ENCODE measurements around the gene POGK. TPM values are rescaled to one million over a fixed set of nuclear protein-coding genes. Genes with fewer than 3 reads are reported as not detected.

The POGK gene
- total and polyA plus RNA-seq, 9 of the 15 experiments (the other 6 are each of a cell fraction or from before 2014, with no cell fraction given): 6.1 to 44.5 (median 24.3) TPM

DNA sequence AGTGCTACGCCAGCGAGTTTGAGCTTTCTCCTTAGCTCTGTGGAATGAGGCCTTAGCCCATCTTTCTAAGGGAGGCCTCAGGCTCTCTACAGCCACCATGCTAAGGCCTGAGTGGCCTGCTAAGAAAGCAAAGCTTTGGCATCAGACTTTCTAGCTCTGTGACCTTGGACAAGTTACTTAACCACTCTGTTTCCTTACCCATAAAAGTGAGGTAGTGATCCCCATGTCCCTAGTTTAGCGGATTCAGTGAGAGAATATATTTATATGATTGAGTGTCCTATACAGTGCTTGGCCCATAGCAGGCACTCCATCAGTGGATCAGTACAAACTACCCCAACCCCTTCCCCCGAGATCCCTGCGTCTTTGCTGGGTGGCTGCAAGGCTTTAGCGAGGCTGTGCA is 4.0 kb downstream of the POGK start:
- intact Hi-C loops (cut with micrococcal nuclease): no loop called here
- no peak for FAIRE-seq
- POLR2A ChIA-PET: interaction anchor here (0.6 to 0.8 kb wide), 2 partner anchors 33 to 143 kb away, joined by 3 to 4 read pairs; partner anchors contain the start of gene TADA1

DNA sequence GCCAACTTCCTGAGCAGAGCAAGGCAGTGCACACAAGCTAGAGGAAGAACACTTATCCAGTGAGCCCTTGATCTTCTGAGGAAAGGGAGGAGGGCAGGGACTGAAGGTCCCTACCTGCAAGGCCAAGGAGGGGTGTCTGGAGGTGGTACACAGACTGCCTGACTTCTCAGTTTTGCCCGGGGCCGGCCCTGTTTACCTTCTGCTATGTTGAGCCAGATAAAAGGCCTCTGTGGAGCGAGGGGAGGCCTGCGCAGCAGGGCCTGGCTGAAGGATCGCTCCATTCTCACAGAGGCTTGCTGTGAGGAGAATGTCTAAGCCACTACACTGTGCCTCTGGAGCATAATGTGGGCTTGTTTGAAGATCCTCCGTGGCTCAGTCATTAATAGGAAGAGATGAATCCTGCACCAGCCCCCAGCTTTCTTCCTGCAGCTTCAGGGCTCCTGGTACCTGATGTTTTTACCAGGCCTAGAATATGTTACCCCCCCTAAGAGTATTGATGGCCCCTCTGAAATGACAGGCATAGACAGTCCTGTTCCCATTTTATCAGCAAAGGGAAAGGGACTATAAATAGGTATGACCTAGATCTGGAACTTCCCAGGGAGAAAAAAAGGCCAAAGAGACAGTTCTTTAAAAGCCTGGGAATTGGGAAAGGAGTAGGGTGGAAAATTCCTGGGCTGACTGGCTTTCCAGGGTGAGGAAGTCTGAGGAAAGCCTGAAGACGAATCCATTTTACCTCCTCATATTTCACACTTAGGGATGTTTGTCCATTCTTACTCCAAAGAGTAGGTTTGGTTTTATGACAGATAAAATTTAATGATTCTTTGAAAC is 4.7 kb downstream of the POGK start:
- no peaks in the 10 kb centered on the region for H3K9me3 ChIP-seq (replicated peaks; ENCODE audit: control insufficient read depth, insufficient read depth, low read depth, low read length)
- POLR2A ChIA-PET: interaction anchor here (0.8 to 1.0 kb wide), 2 partner anchors 19 to 32 kb away, joined by 3 to 4 read pairs; partner anchors contain the start of gene TADA1
- no TSS peak for BruUV-seq (replicated peaks)
- H4K20me1 ChIP-seq (replicated peaks; ENCODE audit: control insufficient read depth, insufficient read depth, low read length): peaks cover 20% of the 10 kb centered on the region; the same call in 1 of the 2 replicates
- no peaks in the 10 kb centered on the region for H3K27me3 ChIP-seq (ENCODE audit: control insufficient read depth in 2 of 2, insufficient read depth in 2 of 2, low read length in 2 of 2)
- peaks cover 83% of the 10 kb centered on the region for H3K36me3 ChIP-seq (ENCODE audit: control insufficient read depth, insufficient read depth, low read length)
- H3K9ac ChIP-seq (ENCODE audit: insufficient read depth in 1 of 2, low read depth in 2 of 2, low read length in 2 of 2): peak overlapping the region in 1 of 2 experiments; percentile 59; a peak in 2 of 4 replicates
- intact Hi-C loops (cut with micrococcal nuclease) (no loop called here), in situ Hi-C loops (cut with MboI) (no loop called here)
- WGBS (ENCODE audit: insufficient coverage, low coverage, missing lambda C conversion rate): 92% methylated on average over 7 of the region's 7 CpGs
- peaks cover 16 to 17% of the 10 kb centered on the region in 2 experiments for H3K4me1 ChIP-seq (replicated peaks in 1 of 2; ENCODE audit: control insufficient read depth in 2 of 2, insufficient read depth in 2 of 2, low read length in 2 of 2)
- H2AFZ ChIP-seq (ENCODE audit: low read depth, low read length): no peak overlapping the region
- H3K79me2 ChIP-seq (ENCODE audit: control insufficient read depth, insufficient read depth, low read length): peaks cover 24% of the 10 kb centered on the region
- no peak for ATAC-seq
- no peak for FAIRE-seq
- H3K4me2 ChIP-seq (ENCODE audit: insufficient read depth, low read length): no peak overlapping the region
- DNase-seq (ENCODE audit: extremely low read depth in 1 of 4, low spot score in 3 of 4): no peak
- no peak overlapping the region for H3K4me3 ChIP-seq
- CTCF ChIA-PET (ENCODE audit: low intra/inter-chr PET ratio): no interaction called here
- no peaks in the 10 kb centered on the region for H3K9me1 ChIP-seq (ENCODE audit: control insufficient read depth, insufficient read depth, low read length)
- H3K27ac ChIP-seq (ENCODE audit: extremely low read depth, low read depth, low read length): no peak overlapping the region
- TF ChIP-seq KDM5B (IDR thresholded peaks at IDR 0.05; ENCODE audit: insufficient replicate concordance, low read depth, low read length): no peak
- TF ChIP-seq NCOA2 (IDR thresholded peaks at IDR 0.05; ENCODE audit: partially characterized antibody in 2 of 2): no peak
- no peak for TF ChIP-seq SMARCB1 (IDR thresholded peaks at IDR 0.05; ENCODE audit: insufficient read length, low read depth)
- TF ChIP-seq CCAR2 (IDR thresholded peaks at IDR 0.05; ENCODE audit: low read depth, low read length): no peak
- TF ChIP-seq, protein P1, sequence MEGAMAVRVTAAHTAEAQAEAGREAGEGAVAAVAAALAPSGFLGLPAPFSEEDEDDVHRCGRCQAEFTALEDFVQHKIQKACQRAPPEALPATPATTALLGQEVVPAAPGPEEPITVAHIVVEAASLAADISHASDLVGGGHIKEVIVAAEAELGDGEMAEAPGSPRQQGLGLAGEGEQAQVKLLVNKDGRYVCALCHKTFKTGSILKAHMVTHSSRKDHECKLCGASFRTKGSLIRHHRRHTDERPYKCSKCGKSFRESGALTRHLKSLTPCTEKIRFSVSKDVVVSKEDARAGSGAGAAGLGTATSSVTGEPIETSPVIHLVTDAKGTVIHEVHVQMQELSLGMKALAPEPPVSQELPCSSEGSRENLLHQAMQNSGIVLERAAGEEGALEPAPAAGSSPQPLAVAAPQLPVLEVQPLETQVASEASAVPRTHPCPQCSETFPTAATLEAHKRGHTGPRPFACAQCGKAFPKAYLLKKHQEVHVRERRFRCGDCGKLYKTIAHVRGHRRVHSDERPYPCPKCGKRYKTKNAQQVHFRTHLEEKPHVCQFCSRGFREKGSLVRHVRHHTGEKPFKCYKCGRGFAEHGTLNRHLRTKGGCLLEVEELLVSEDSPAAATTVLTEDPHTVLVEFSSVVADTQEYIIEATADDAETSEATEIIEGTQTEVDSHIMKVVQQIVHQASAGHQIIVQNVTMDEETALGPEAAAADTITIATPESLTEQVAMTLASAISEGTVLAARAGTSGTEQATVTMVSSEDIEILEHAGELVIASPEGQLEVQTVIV (CRISPR knock-in tag; IDR thresholded peaks at IDR 0.05; ENCODE audit: borderline replicate concordance): no peak
- TF ChIP-seq ZNF79 (CRISPR knock-in tag; IDR thresholded peaks at IDR 0.05; ENCODE audit: low read depth): no peak

More for the DNA sequence above, 4.0 kb downstream of the POGK start:
- no peak for ATAC-seq
- peaks cover 77% of the 10 kb centered on the region for H3K36me3 ChIP-seq (ENCODE audit: control insufficient read depth, insufficient read depth, low read length)
- in situ Hi-C loops (cut with MboI): no loop called here
- no peak for DNase-seq (ENCODE audit: extremely low read depth in 1 of 4, low spot score in 3 of 4)
- no peaks in the 10 kb centered on the region for H3K9me3 ChIP-seq (replicated peaks; ENCODE audit: control insufficient read depth, insufficient read depth, low read depth, low read length)
- no peaks in the 10 kb centered on the region for H3K27me3 ChIP-seq (ENCODE audit: control insufficient read depth in 2 of 2, insufficient read depth in 2 of 2, low read length in 2 of 2)
- H4K20me1 ChIP-seq (replicated peaks; ENCODE audit: control insufficient read depth, insufficient read depth, low read length): peaks cover 20% of the 10 kb centered on the region; the same call in 1 of the 2 replicates
- no peaks in the 10 kb centered on the region for H3K9me1 ChIP-seq (ENCODE audit: control insufficient read depth, insufficient read depth, low read length)
- WGBS (ENCODE audit: insufficient coverage, low coverage, missing lambda C conversion rate): 91% methylated on average over 6 of the region's 6 CpGs
- H3K79me2 ChIP-seq (ENCODE audit: control insufficient read depth, insufficient read depth, low read length): peaks cover 29% of the 10 kb centered on the region
- no peak overlapping the region for H3K27ac ChIP-seq (ENCODE audit: extremely low read depth, low read depth, low read length)
- H3K4me1 ChIP-seq (replicated peaks in 1 of 2; ENCODE audit: control insufficient read depth in 2 of 2, insufficient read depth in 2 of 2, low read length in 2 of 2): peaks cover 20 to 21% of the 10 kb centered on the region in 2 experiments
- CTCF ChIA-PET (ENCODE audit: low intra/inter-chr PET ratio): no interaction called here
- no peak overlapping the region for H3K4me3 ChIP-seq
- H3K9ac ChIP-seq (ENCODE audit: insufficient read depth in 1 of 2, low read depth in 2 of 2, low read length in 2 of 2): peak overlapping the region in 1 of 2 experiments; percentile 38; a peak in 1 of 4 replicates
- H2AFZ ChIP-seq (ENCODE audit: low read depth, low read length): no peak overlapping the region
- BruUV-seq (replicated peaks): no TSS peak
- TF ChIP-seq ZFP36 (IDR thresholded peaks at IDR 0.05; ENCODE audit: low read depth, low read length, partially characterized antibody) (peak; percentile 15), RBM25 (IDR thresholded peaks at IDR 0.05; ENCODE audit: low read depth, low read length, severe bottlenecking) (peak; percentile 59), ZNF184 (CRISPR knock-in tag; IDR thresholded peaks at IDR 0.05) (no peak)
- no peak overlapping the region for H3K4me2 ChIP-seq (ENCODE audit: insufficient read depth, low read length)
